NCI-H1105 treated with DMSO at 0.1 percent for 48 hours (cell line): ENCODE measurements around the gene SVIL.

Experiments used
- DNase-seq: peaks from one replicate; lab custom pipeline; 2025; lab: John Stamatoyannopoulos, UW

SVIL gene

DNA sequence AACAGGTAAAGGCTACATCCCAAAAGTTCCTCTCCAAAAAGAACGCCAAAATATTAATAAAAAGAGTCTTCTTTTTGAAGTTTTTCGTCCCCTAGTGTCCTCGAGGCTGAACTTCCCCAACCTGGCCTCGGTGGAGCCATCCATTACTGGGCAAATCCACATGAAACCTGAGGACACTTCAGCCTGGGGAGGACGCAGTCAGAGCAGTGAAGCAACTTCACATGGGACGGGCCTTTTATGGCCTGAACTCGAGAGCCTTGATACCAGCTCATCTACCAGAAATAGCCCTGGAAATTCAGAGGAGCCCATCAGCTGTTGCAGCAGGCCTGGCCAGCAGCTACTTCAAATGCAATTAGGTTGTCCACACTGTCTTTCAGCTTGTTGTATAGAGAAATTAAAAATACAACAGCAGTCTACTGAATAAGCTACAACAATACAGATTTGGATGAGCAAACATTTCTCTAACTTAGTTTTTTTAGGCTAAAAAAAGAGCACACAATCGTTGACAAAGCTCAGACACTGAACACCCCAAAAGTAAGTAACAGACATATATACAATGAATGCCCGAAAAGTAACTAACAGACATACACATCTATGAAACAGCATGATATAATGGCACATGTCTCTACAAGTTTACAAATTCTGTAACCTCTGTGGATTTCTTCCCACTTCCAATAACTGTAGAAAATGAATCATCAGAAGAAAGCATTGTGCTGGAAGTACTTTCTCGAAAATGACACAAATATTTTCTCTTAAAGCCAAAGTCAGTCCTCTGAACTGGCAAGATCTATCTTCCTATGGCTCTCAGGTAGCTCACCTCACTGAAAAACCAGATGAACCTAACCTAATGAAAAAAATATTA, at the start of gene SVIL:
Gene SVIL (minus strand): TSS at position 208 of the 862 bp plus-strand sequence. CDS start 79,913 bp downstream, outside the sequence.
- no peak for DNase-seq

DNA sequence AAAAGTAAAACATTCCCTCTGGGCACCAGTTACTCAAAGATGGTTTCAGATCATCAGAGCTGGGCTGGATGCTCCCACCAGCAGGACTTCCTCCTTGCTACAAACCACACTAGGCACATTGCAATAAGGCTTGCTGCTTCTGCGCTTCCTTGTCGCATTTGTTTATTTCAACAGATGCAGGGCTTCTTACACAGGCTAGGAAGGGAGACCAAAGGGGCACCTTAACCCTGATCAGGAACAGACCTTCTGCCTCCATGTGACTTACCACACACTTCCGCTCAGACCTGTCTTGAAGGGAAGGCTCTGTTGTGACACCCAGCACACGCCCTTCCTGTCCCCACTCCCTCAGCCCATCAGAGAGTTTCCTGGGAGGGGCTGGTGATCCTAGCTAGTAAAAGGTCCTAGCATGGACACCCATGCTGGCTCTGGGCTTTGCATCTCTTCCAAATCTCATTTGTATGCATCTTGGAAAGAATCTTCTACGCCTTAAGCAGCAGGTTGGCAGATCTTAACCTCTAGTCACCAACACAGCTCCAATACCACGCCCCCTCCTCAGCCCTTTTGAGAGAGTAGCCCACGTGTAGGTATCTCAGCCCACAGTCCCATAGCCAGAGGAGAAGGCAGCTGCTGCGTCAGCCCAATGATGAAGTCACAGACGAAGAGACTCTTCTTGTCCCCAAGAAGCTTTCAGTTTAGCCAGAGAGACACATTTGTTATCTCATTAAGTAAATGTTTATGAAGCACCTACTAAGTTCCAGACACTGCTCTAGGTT, 47.1 kb upstream of the SVIL start:
- DNase-seq = no peak

- DNase-seq = no peak
These were observed 45.3 kb upstream of the SVIL start for GRCh38 chr10:29680091-29680490.

DNA sequence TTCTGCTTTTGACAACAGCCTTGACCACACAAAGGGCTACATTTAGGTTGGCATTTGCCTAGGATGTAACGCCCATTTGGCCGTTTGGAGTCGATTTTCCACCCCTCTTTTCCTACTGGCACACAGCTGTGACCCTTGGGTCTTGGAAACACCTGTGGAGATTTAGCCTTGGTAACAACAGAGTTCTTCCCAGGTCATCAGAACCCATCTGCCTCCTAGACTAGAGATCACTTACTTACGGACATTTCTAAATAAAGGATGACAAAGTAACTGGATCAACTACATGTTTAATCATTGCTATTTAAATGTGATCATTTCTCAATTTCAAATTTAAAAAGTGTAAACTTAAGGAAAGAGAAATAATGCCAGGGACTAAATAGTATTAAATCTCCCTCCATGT, 42.0 kb upstream of the SVIL start:
- no peak for DNase-seq

GRCh38 chr10:29675984-29676383, 41.2 kb upstream of the SVIL start:
- DNase-seq = no peak

GRCh38 chr10:29671968-29672367, 37.2 kb upstream of the SVIL start:
- DNase-seq = no peak

GRCh38 chr10:29671228-29671780, 36.5 kb upstream of the SVIL start:
- no peak for DNase-seq

DNA sequence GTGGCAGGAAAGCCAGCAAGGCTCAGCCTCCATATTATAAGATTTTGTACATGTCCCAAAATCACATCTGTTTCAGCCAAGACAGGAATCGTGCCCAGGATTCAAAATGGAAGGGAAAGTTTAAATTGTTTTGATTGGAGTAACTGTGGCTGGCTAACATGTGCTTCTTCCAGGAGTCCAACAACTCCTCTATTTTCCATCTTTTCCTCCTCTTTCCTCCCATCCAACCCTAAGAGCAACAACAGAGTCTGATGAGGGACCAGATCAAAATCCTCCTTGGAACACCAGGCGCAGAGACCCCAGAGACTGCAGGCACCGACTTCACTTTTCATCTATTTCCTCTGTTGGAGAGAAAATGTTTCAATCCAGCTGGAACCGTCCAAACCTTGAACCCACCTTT, 36.0 kb upstream of the SVIL start:
- no peak for DNase-seq

GRCh38 chr10:29669149-29669548, 34.4 kb upstream of the SVIL start:
- DNase-seq = no peak

DNA sequence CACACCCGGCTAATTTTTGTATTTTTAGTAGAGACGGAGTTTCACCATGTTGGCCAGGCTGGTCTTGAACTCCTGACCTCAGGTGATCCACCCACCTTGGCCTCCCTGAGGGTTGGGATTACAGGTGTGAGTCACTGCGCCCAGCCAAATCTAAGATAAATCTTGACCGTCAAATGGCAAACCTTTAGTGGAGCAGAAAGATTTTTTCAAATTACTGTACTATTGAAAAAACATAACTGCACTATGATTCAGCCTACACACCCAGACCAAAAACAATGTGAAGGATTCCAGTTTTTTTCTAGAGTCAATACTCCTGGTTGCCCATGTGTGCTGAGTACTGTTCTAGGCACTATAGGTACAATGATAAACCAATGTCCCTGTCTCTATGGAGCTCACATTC, 33.9 kb upstream of the SVIL start:
- DNase-seq = no peak

DNA sequence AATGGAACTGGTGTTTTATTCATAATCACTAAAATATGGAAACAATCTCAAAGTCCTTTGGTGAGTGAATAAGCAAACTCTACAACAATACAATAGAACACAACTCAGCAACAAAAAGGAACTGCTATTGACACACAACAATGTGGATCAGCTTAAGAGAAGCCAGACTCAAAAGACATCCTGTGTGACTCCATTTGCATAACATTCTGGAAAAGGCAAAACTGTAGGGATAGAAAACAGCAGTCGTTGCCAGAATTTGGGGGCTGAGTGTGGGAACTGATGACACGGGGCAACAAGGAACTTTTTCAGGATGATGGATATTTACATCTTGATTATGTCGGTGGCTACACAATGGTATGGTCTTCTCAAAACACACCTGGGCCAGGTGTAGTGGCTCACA, 32.4 kb upstream of the SVIL start:
- no peak for DNase-seq

DNA sequence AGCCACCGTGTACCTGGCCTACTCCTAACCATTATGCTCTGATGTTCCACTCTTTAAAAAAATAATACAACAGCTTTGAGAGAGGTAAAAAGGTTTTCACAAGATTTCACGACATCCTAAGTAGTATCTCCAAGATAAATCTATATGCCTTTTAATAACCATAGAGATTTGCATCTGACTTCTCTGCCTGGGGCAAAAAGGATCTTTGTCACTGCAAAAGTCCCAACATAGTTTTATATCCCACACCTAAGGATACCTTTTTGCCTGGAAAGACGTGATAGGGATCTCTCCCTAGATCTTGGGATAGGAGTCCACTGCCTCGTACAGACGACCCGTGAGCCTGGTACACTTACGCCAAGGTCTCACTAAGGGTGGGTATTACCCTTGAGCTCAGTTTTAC, 31.4 kb upstream of the SVIL start:
- no peak for DNase-seq

- no peak for DNase-seq
These were observed 28.9 kb upstream of the SVIL start for GRCh38 chr10:29663718-29664117.

DNA sequence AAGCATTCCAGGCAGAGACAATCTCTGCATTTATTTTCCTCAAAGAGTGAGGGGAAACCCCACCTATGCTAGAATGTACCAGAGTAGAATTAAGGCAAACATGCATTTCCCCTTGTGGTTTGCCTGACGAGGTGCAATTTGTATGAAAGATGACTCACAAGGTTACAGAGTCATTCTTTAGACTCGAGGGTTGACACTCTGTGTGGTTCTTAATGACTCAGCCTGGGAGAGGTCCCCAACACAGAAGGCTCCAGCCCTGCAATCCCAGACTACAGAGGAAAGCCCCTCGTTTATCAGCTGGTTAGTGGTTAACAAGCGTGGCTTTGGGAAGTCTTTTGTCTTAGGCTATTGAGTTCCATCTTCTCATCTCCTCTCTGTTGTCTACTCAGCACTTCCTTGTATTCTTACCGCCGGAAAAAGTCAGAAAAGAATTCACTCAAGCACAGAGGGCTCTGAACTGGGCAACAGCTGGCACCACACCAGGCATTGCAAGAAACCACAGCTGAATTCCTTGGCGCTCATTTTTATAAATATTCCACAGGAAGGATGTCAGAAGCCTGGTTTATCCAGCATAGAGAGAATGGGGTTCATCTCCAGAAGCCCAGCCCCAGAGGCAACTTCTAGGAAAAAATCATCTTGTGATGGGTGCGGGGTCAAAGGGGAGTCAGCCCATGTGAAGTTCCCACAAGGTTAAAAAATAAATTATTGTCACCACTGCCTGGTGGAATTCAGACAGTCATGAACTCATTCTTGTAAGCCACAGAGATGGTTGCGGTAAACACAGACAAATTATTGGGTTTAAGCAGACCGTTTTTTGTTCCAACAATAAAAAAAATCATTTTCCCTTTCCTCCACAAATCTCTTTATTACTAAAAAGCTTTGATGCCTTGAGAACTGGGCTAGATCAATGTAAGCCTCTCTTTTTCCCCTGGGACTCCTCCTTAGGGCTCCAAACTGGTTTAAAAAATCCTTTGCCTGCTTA, 24.5 kb upstream of the SVIL start:
- DNase-seq = no peak

- DNase-seq = peak; percentile 47
These were observed 23.0 kb upstream of the SVIL start for GRCh38 chr10:29657719-29658274.

DNA sequence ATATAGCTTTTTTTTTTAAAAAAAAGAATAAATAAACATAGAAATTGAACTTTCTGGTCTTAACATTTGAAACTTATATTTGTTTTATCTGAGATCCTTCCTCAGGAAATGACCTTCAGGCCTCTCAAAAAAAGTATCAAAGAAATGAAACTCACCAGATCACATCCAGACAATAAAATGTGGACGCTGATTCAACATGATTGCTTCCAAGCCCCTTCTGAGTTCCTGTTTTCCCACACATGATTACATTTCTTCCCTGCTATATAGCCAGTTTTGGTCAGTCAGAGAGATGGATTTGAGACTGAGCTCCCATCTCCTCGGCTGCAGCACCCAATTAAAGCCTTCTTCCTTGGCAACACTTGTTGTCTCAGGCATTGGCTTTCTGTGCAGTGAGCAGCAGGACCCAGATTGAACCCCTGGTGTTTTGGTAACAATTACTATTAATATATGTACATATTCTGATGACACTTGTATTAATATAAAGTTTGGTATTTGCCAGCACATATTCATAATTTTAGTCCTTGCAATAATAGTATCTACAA, 21.8 kb upstream of the SVIL start:
- DNase-seq = no peak

- no peak for DNase-seq
These were observed 17.4 kb upstream of the SVIL start for GRCh38 chr10:29652192-29652591.

- no peak for DNase-seq
These were observed 17.0 kb upstream of the SVIL start for GRCh38 chr10:29651767-29652166.

DNA sequence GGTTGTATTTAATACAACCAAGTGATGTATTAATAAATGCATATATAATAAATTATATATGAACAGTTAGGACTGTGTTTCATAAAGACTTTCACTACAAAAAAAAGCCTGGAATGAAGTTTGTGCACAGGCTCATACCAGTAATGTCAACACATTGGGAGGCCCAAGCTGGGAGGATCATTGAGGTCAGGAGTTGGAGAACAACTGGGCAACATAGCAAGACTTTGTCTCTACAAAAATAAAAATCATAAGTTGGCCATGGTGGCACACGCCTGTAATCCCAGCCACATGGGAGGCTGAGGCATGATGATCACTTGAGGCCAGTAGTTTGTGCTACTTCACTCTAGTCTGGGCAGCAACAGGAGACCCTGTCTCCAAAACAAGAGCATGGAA, 15.8 kb upstream of the SVIL start:
- DNase-seq = no peak

DNA sequence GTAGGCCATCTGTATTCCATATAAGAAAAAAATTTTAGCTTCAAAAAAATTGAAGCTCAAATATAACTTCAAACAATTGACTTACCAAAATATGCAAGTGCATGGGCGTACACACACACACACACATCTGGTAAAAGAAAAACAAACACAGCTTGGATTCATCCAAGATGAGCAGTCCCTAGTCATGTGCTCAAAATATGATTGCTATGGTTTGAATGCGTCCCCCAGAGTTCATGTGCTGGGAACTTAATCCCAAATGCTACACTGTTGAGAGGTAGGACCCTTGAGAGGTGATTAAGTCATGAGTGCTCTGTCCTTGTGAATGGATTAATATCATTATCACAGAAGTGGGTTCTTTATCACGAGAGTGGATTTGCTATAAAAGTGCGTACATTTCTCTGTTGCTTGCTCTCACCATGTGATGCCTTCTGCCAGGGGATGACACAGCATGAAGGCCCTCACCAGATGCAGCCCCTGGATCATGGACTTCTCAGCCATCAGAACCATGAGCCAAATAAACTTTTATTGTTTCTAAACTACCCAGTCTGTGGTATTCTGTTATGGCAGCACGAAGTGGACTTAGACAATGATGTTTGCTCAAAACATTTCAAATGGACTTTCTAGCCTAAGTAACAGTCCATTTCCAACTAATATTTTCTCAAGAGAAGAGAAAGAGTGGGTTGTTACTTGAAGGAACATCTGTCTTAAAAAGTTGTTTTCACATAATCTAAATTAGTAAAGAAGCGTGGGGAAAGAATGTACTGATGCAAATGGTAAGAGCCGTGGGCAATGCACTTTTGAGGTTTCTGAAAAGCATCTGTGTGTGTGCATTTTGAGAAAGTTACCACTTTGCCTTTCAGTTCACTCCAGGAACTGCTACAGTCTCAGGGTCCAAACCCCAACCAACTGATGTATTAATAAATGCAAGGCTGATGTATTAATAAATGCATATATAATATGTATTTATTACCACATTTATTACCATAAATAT, 15.1 kb upstream of the SVIL start:
- no peak for DNase-seq
